Tibial nerve (tissue), 4 donors: ENCODE data around the gene ARHGAP26. TPM values are rescaled to one million over a fixed set of nuclear protein-coding genes. Genes with fewer than 3 reads are reported as not detected.

Experiments
- DNase-seq, 2 donors: peaks; one replicate each; pipeline ENCODE4 v3.0.0-alpha.2; 2019; ENCODE audit warnings: low spot score in 2 of 2
- H3K27ac ChIP-seq, 4 donors: fragments of 200-600 bp; sonication (generic) in 3 of 4; one replicate each; pipeline ENCODE4 v1.5.1; 2017 to 2019; ENCODE audit warnings: mild to moderate bottlenecking in 1 of 4
- H3K27me3 ChIP-seq, 2 donors: fragments of 200-600 bp; sonication (generic) in 1 of 2; one replicate each; pipeline versions ENCODE4 v1.5.1 to v1.6.0; 2017 to 2019
- H3K36me3 ChIP-seq, 3 donors: fragments of 200-600 bp; sonication (generic); one replicate each; pipeline ENCODE4 v1.5.1; 2018 to 2019
- H3K4me1 ChIP-seq, 4 donors: fragments of 200-600 bp; sonication (generic) in 3 of 4; one replicate each; pipeline ENCODE4 v1.5.1; 2017 to 2019
- H3K4me3 ChIP-seq, 4 donors: fragments of 200-600 bp; sonication (generic) in 3 of 4; one replicate each; pipeline ENCODE4 v1.5.1; 2017 to 2019; ENCODE audit warnings: mild to moderate bottlenecking in 1 of 4, moderate library complexity in 1 of 4
- H3K9me3 ChIP-seq, 4 donors: fragments of 200-600 bp; sonication (generic) in 3 of 4; one replicate each; pipeline ENCODE4 v1.5.1; 2017 to 2019
- EP300 ChIP-seq, 2 donors: sonication (generic); formaldehyde crosslinking; IDR thresholded peaks; one replicate each; pipeline ENCODE4 v1.6.1; 2017; ENCODE audit warnings: antibody characterized with exemption in 2 of 2, mild to moderate bottlenecking in 1 of 2
- POLR2A ChIP-seq, 2 donors: fragments of 450-650 bp; IDR thresholded peaks; one replicate each; pipeline ENCODE4 v1.6.1; 2017; ENCODE audit warnings: antibody characterized with exemption in 2 of 2, mild to moderate bottlenecking in 2 of 2, moderate library complexity in 2 of 2
- WGBS, 2 donors: methylation state at CpG; one replicate each; pipeline ENCODE4 v1.1.5; 2018; 5-methylcytosine and 5-hydroxymethylcytosine counted together
- total RNA-seq, 4 donors: library from RNA; depleted of rRNA; stranded (reverse); fragments of >200 nt; gene quantifications; one replicate each; pipeline ENCODE4 v1.1.0, GENCODE V29; 2016
- TF ChIP-seq, protein P1 (sequence below), 5 experiments: fragments of 200-600 bp in 3 of 5; fragments of 450-650 bp in 2 of 5; sonication (generic) in 3 of 5; IDR thresholded peaks; one replicate each; pipeline ENCODE4 v1.5.1; 2016 to 2019; ENCODE audit warnings: antibody characterized with exemption in 5 of 5, mild to moderate bottlenecking in 3 of 5, moderate library complexity in 2 of 5

The ARHGAP26 gene
- total RNA-seq, 4 donors from 2014 or later: 33.7 to 77.8 (median 57.8) TPM

DNA sequence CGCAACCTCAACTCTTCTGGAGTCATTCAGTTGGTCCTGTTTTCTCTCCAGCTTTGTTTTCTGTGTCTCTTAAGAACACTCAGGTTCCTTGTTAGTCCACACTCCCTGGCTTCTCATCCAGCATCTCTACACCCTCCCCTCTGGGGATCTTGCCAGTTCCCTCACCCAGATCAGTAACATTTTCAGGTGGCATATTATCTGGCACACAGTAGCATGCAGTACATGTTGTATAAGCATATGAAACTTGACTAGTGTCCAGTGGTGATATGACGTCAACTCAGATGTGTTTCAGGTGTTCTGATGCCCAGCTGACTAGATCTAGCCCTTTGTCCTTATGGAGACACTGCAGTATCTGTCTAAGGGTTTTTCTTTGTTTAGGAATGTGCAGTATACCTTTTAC is 184.3 kb downstream of the ARHGAP26 start:
- no peaks in the 10 kb centered on the region for H3K27me3 ChIP-seq
- TF ChIP-seq EP300 (IDR thresholded peaks at IDR 0.05): no peak
- TF ChIP-seq, protein P1, sequence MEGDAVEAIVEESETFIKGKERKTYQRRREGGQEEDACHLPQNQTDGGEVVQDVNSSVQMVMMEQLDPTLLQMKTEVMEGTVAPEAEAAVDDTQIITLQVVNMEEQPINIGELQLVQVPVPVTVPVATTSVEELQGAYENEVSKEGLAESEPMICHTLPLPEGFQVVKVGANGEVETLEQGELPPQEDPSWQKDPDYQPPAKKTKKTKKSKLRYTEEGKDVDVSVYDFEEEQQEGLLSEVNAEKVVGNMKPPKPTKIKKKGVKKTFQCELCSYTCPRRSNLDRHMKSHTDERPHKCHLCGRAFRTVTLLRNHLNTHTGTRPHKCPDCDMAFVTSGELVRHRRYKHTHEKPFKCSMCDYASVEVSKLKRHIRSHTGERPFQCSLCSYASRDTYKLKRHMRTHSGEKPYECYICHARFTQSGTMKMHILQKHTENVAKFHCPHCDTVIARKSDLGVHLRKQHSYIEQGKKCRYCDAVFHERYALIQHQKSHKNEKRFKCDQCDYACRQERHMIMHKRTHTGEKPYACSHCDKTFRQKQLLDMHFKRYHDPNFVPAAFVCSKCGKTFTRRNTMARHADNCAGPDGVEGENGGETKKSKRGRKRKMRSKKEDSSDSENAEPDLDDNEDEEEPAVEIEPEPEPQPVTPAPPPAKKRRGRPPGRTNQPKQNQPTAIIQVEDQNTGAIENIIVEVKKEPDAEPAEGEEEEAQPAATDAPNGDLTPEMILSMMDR (IDR thresholded peaks at IDR 0.05): no peak
- TF ChIP-seq POLR2A (IDR thresholded peaks at IDR 0.05): no peak
- no peak overlapping the region for H3K27ac ChIP-seq
- H3K4me3 ChIP-seq: no peak overlapping the region
- H3K36me3 ChIP-seq: no peaks in the 10 kb centered on the region
- no peak for DNase-seq
- no peaks in the 10 kb centered on the region for H3K9me3 ChIP-seq
- H3K4me1 ChIP-seq: peaks cover 0 to 53% (median 17%) of the 10 kb centered on the region in 4 donors
- 96 to 98% methylated on average over 2 of the region's 2 CpGs for WGBS, 2 donors

- Histone ChIP-seq H3K4me1 (peaks cover 0 to 48% (median 17%) of the 10 kb centered on the region in 4 donors), H3K36me3 (no peaks in the 10 kb centered on the region), H3K9me3 (no peaks in the 10 kb centered on the region), H3K27me3 (no peaks in the 10 kb centered on the region), H3K27ac (no peak overlapping the region), H3K4me3 (no peak overlapping the region)
- WGBS, 2 donors: 50 to 56% methylated on average over 1 of the region's 1 CpG
- DNase-seq: no peak
- TF ChIP-seq POLR2A (IDR thresholded peaks at IDR 0.05): no peak
- TF ChIP-seq, protein P1 (IDR thresholded peaks at IDR 0.05): no peak
- TF ChIP-seq EP300 (IDR thresholded peaks at IDR 0.05): no peak
Measured at GRCh38 chr5:142955628-142956027, 185.5 kb downstream of the ARHGAP26 start.

- no peak overlapping the region for H3K27ac ChIP-seq
- WGBS, 2 donors: 49 to 56% methylated on average over 7 of the region's 7 CpGs
- peaks cover 0 to 56% (median 17%) of the 10 kb centered on the region in 4 donors for H3K4me1 ChIP-seq
- H3K36me3 ChIP-seq: no peaks in the 10 kb centered on the region
- no peaks in the 10 kb centered on the region for H3K9me3 ChIP-seq
- TF ChIP-seq POLR2A (IDR thresholded peaks at IDR 0.05) (no peak), EP300 (IDR thresholded peaks at IDR 0.05) (no peak)
- TF ChIP-seq, protein P1 (IDR thresholded peaks at IDR 0.05): no peak
- no peak for DNase-seq
- no peaks in the 10 kb centered on the region for H3K27me3 ChIP-seq
- H3K4me3 ChIP-seq: no peak overlapping the region
Measured at GRCh38 chr5:142957528-142957927, 187.4 kb downstream of the ARHGAP26 start.

DNA sequence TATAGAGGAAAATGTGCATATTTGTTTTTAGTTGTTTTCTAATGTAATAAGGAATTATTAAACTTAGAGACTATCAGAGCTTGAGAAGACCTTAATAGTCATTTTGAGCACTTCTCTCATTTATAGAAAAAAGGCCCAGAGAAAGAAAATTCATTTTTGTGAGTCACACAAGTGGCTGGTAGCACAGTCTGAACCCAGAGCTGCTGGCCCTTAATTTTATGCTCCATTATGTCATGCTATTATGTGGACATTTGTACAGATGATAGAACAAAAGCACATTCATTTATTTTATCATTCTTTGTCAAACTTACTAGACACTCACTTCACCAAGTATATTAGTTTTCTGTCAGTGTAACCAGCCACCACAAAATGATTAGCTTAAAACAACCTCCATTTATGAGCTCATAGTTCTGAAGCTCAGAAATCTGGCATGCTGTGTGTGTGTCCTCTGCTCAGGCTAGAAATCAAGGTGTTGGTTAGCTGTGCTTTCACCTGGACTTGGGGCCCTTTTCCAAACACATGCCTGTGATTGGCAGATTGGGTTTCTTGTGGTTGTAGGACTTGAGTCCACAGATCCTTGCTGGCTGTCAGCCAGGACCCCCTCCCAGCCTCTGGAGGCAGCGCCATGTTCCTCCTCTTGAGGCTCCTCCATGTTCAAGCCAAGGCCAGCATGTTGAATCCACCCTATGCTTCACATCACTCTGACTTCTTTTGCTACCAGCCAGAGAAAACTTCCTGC is 188.9 kb downstream of the ARHGAP26 start:
- Histone ChIP-seq H3K27me3 (no peaks in the 10 kb centered on the region), H3K36me3 (no peaks in the 10 kb centered on the region), H3K4me3 (no peak overlapping the region)

More for the DNA sequence above, 188.9 kb downstream of the ARHGAP26 start:
- Histone ChIP-seq H3K27ac (no peak overlapping the region), H3K4me1 (peaks cover 0 to 56% (median 17%) of the 10 kb centered on the region in 4 donors), H3K9me3 (no peaks in the 10 kb centered on the region)
- no peak for DNase-seq
- WGBS, 2 donors: 88 to 100% methylated on average over 1 of the region's 1 CpG
- TF ChIP-seq, protein P1 (IDR thresholded peaks at IDR 0.05): no peak
- no peak for TF ChIP-seq EP300 (IDR thresholded peaks at IDR 0.05)
- TF ChIP-seq POLR2A (IDR thresholded peaks at IDR 0.05): no peak
